NT2/D1 (cell line): ENCODE data around the gene MED9.
A peak's percentile ranks its signal among the peaks of the same experiment; 100 is the strongest.

Experiments used
- DNase-seq: peaks from one replicate; pipeline ENCODE4 v3.0.0-alpha.2; 2011; ENCODE audit warnings: low read depth, low spot score
- H3K27me3 ChIP-seq: 2 replicates; pipeline ENCODE4 v1.6.0; 2011; ENCODE audit warnings: mild to moderate bottlenecking; ENCODE audit not compliant: insufficient read length, insufficient read depth
- H3K36me3 ChIP-seq: 2 replicates; pipeline ENCODE4 v1.6.1; 2011; ENCODE audit warnings: mild to moderate bottlenecking, low read length, mixed read lengths; ENCODE audit not compliant: insufficient read depth, insufficient read length
- H3K4me1 ChIP-seq: 2 replicates; pipeline ENCODE4 v1.5.1; 2011; ENCODE audit not compliant: insufficient read depth, insufficient read length
- H3K4me3 ChIP-seq: 2 replicates; pipeline ENCODE4 v1.5.1; 2011; ENCODE audit warnings: low read depth; ENCODE audit not compliant: insufficient read length
- H3K9ac ChIP-seq: 2 replicates; pipeline ENCODE4 v1.6.0; 2011; ENCODE audit warnings: low read depth; ENCODE audit not compliant: insufficient read length
- H3K9me3 ChIP-seq: 2 replicates; pipeline ENCODE4 v1.5.1; 2011; ENCODE audit warnings: mild to moderate bottlenecking, low read length; ENCODE audit not compliant: insufficient read depth
- SUZ12 ChIP-seq: IDR thresholded peaks from 2 replicates; pipeline ENCODE4 v1.6.1; 2011; ENCODE audit not compliant: insufficient read length, insufficient read depth; ENCODE audit errors: extremely low read depth
- YY1 ChIP-seq: IDR thresholded peaks from 2 replicates; pipeline ENCODE4 v1.6.1; 2011; ENCODE audit not compliant: insufficient read length, insufficient read depth
- ZNF274 ChIP-seq: IDR thresholded peaks from 2 replicates; pipeline ENCODE4 v1.6.1; 2011; ENCODE audit warnings: mild to moderate bottlenecking, low read depth, low read length

The MED9 gene

GRCh38 chr17:17495536-17496188, 18.9 kb downstream of the MED9 start:
- Histone ChIP-seq H3K36me3 (peaks cover 24% of the 10 kb centered on the region), H3K4me1 (peaks cover 12% of the 10 kb centered on the region), H3K27me3 (peaks cover 17% of the 10 kb centered on the region), H3K4me3 (peak overlapping the region; percentile 78), H3K9ac (peak overlapping the region; percentile 85), H3K9me3 (no peaks in the 10 kb centered on the region)
- TF ChIP-seq ZNF274 = no peak
- no peak for TF ChIP-seq YY1
- TF ChIP-seq SUZ12 = no peak
- DNase-seq = no peak

GRCh38 chr17:17496189-17497064, 19.6 kb downstream of the MED9 start, which contains the start of gene RASD1:
Gene RASD1, minus strand, starts transcription at chr17:17496395. Its CDS starts 214 bp downstream, at chr17:17496181.
- Histone ChIP-seq H3K36me3 (peaks cover 17% of the 10 kb centered on the region), H3K4me3 (peak within 1 kb of the TSS; percentile 78), H3K4me1 (peaks cover 9% of the 10 kb centered on the region), H3K9ac (peak within 1 kb of the TSS; percentile 85), H3K27me3 (peaks cover 17% of the 10 kb centered on the region), H3K9me3 (no peaks in the 10 kb centered on the region)
- TF ChIP-seq YY1 = no peak
- TF ChIP-seq ZNF274 = no peak
- TF ChIP-seq SUZ12 = no peak
- DNase-seq = peak; percentile 52

- no peak for DNase-seq
- Histone ChIP-seq H3K9ac (peak overlapping the region; percentile 10), H3K4me1 (peaks cover 9% of the 10 kb centered on the region), H3K36me3 (peaks cover 8% of the 10 kb centered on the region), H3K9me3 (no peaks in the 10 kb centered on the region), H3K27me3 (peaks cover 17% of the 10 kb centered on the region), H3K4me3 (peak overlapping the region; percentile 34)
- no peak for TF ChIP-seq YY1
- TF ChIP-seq SUZ12 = no peak
- no peak for TF ChIP-seq ZNF274
These were observed 20.5 kb downstream of the MED9 start for GRCh38 chr17:17497065-17497844.

- DNase-seq = no peak
- H3K9ac ChIP-seq = no peak overlapping the region
- no peak for TF ChIP-seq YY1
- no peak overlapping the region for H3K4me3 ChIP-seq
- peaks cover 17% of the 10 kb centered on the region for H3K27me3 ChIP-seq
- H3K4me1 ChIP-seq = peaks cover 6% of the 10 kb centered on the region
- H3K9me3 ChIP-seq = no peaks in the 10 kb centered on the region
- H3K36me3 ChIP-seq = peaks cover 1% of the 10 kb centered on the region
These were observed 21.2 kb downstream of the MED9 start for GRCh38 chr17:17497845-17498520.

GRCh38 chr17:17498606-17499301, 22.0 kb downstream of the MED9 start:
- H3K27me3 ChIP-seq = peaks cover 17% of the 10 kb centered on the region
- no peak overlapping the region for H3K4me3 ChIP-seq
- no peak for TF ChIP-seq SUZ12
- H3K9me3 ChIP-seq = no peaks in the 10 kb centered on the region
- peaks cover 8% of the 10 kb centered on the region for H3K4me1 ChIP-seq
- no peak for DNase-seq
- no peak overlapping the region for H3K9ac ChIP-seq
- H3K36me3 ChIP-seq = no peaks in the 10 kb centered on the region

GRCh38 chr17:17499402-17500145, 22.8 kb downstream of the MED9 start:
- no peak overlapping the region for H3K4me3 ChIP-seq
- no peak overlapping the region for H3K9ac ChIP-seq
- H3K27me3 ChIP-seq = peaks cover 17% of the 10 kb centered on the region
- TF ChIP-seq SUZ12 = no peak
- no peaks in the 10 kb centered on the region for H3K36me3 ChIP-seq
- H3K9me3 ChIP-seq = no peaks in the 10 kb centered on the region
- no peak for DNase-seq
- peaks cover 8% of the 10 kb centered on the region for H3K4me1 ChIP-seq
